Mammary epithelial cell (primary cell): ENCODE measurements around the gene BSND.

ENCODE experiments used
- EZH2 ChIP-seq: IDR thresholded peaks from 2 replicates; pipeline ENCODE4 v1.6.1; 2012; ENCODE audit warnings: low read length, inconsistent platforms, borderline replicate concordance
- TF ChIP-seq, protein P1 (sequence below), 2 donors: IDR thresholded peaks in 1 of 2; conservative IDR thresholded peaks in 1 of 2; 2 replicates each; pipeline ENCODE4 v1.5.1; 2011 to 2012; ENCODE audit warnings: inconsistent platforms in 2 of 2, low read length in 2 of 2, mild to moderate bottlenecking in 2 of 2, control low read depth in 1 of 2, low read depth in 1 of 2; ENCODE audit not compliant: insufficient read depth in 1 of 2; ENCODE audit errors: extremely low read depth in 1 of 2

- TF ChIP-seq EZH2 = no peak
- TF ChIP-seq, protein P1, sequence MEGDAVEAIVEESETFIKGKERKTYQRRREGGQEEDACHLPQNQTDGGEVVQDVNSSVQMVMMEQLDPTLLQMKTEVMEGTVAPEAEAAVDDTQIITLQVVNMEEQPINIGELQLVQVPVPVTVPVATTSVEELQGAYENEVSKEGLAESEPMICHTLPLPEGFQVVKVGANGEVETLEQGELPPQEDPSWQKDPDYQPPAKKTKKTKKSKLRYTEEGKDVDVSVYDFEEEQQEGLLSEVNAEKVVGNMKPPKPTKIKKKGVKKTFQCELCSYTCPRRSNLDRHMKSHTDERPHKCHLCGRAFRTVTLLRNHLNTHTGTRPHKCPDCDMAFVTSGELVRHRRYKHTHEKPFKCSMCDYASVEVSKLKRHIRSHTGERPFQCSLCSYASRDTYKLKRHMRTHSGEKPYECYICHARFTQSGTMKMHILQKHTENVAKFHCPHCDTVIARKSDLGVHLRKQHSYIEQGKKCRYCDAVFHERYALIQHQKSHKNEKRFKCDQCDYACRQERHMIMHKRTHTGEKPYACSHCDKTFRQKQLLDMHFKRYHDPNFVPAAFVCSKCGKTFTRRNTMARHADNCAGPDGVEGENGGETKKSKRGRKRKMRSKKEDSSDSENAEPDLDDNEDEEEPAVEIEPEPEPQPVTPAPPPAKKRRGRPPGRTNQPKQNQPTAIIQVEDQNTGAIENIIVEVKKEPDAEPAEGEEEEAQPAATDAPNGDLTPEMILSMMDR (conservative IDR thresholded peaks at IDR 0.05 in 1 of 2, IDR thresholded peaks at IDR 0.05 in 1 of 2; ENCODE audit: extremely low read depth in 1 of 2, insufficient read depth in 1 of 2, low read depth in 1 of 2, low read length in 2 of 2) = no peak
These were observed 52.9 kb downstream of the BSND start for GRCh38 chr1:55051621-55052020.
